Lung (tissue), 12 donors: ENCODE measurements around the gene XYLT1. TPM values are rescaled to one million over a fixed set of nuclear protein-coding genes. Genes with fewer than 3 reads are reported as not detected.
"Not testable (repeated sequence)": the region's sequence is repeated elsewhere in the genome, so short reads cannot be mapped to it uniquely, and the experiment has no call there.

Source experiments
- ATAC-seq: fragments of 200-7000 bp; cut with Tn5 transposase; one replicate; pipeline ENCODE4 v1.9.1; 2020; ENCODE audit warnings: moderate number of reproducible peaks; ENCODE audit not compliant: insufficient read depth, low FRiP score
- DNase-seq, 3 donors: peaks; one replicate each; pipeline ENCODE4 v3.0.0-alpha.2; 2013 to 2017
- H3K27ac ChIP-seq, 2 donors: one replicate each; pipeline ENCODE4 v1.5.1; 2013; ENCODE audit warnings: mild to moderate bottlenecking in 2 of 2, moderate library complexity in 2 of 2, control low read depth in 1 of 2, inconsistent platforms in 1 of 2, low read depth in 1 of 2, low read length in 1 of 2
- H3K27me3 ChIP-seq, 3 donors: one replicate each; pipeline ENCODE4 v1.5.1; 2013; ENCODE audit warnings: low read length in 2 of 3; ENCODE audit not compliant: control insufficient read depth in 3 of 3, insufficient read depth in 3 of 3
- H3K36me3 ChIP-seq, 4 donors: one replicate each; pipeline ENCODE4 v1.5.1; 2013; ENCODE audit warnings: low read length in 4 of 4, mild to moderate bottlenecking in 1 of 4, moderate library complexity in 1 of 4; ENCODE audit not compliant: control insufficient read depth in 4 of 4, insufficient read depth in 4 of 4
- H3K4me1 ChIP-seq, 5 donors: one replicate each; pipeline ENCODE4 v1.5.1; 2013; ENCODE audit warnings: low read length in 5 of 5, mild to moderate bottlenecking in 2 of 5, moderate library complexity in 1 of 5; ENCODE audit not compliant: control insufficient read depth in 5 of 5, insufficient read depth in 5 of 5
- H3K4me3 ChIP-seq: one replicate; pipeline ENCODE4 v1.5.1; 2013; ENCODE audit warnings: mild to moderate bottlenecking, control low read depth, moderate library complexity
- H3K9ac ChIP-seq, 2 donors: one replicate each; pipeline ENCODE4 v1.5.1; 2013; ENCODE audit warnings: low read length in 2 of 2, control low read depth in 1 of 2; ENCODE audit not compliant: insufficient read depth in 1 of 2
- H3K9me3 ChIP-seq, 4 donors: one replicate each; pipeline ENCODE4 v1.5.1; 2013; ENCODE audit warnings: low read length in 3 of 4, mild to moderate bottlenecking in 1 of 4, moderate library complexity in 1 of 4; ENCODE audit not compliant: control insufficient read depth in 4 of 4, insufficient read depth in 3 of 4
- CTCF ChIP-seq: IDR thresholded peaks from 2 replicates; pipeline ENCODE4 v1.5.1; 2012; ENCODE audit warnings: mild to moderate bottlenecking; ENCODE audit errors: control extremely low read depth, extremely low read depth
- WGBS, 2 donors: extraction: QIAGEN DNeasy Blood & Tissue Kit; methylation state at CpG; one replicate each; pipeline ENCODE4 v1.1.7; 2013; 5-methylcytosine and 5-hydroxymethylcytosine counted together
- polyA plus RNA-seq, 2 donors: library from polyadenylated mRNA; stranded (reverse); fragments of 200-250 nt; gene quantifications; one replicate each; pipeline ENCODE4 v1.2.1, GENCODE V29; 2013
- total RNA-seq, 2 donors: library from RNA; depleted of rRNA in 1 of 2; stranded (reverse); fragments of >200 nt in 1 of 2; gene quantifications; one replicate each; pipeline ENCODE4 v1.2.1, GENCODE V29; 2014 to 2021
- donor health status: control.
- donor health status: control.
- donor health status: Bipolar disorder and iron deficiency.
- donor health status: healthy.
- donor health status: DM: yes; HTN: yes; CAD: no.

The XYLT1 gene
- total and polyA plus RNA-seq, 4 donors: 1.4 to 11.5 (median 6.9) TPM

- DNase-seq: no peak
- 91 to 93% methylated on average over 8 of the region's 8 CpGs for WGBS, 2 donors
- no peak overlapping the region for H3K27ac ChIP-seq
Observed at GRCh38 chr16:17336530-17336900, 134.2 kb downstream of the XYLT1 start.

GRCh38 chr16:17335826-17336529 is 134.8 kb downstream of the XYLT1 start:
- peaks cover 0 to 6% (median 0%) of the 10 kb centered on the region in 5 donors for H3K4me1 ChIP-seq
- peak overlapping the region in 1 of 2 donors; percentile 11 for H3K27ac ChIP-seq
- H3K9ac ChIP-seq: no peak overlapping the region
- no peaks in the 10 kb centered on the region for H3K27me3 ChIP-seq
- TF ChIP-seq CTCF: no peak
- WGBS, 2 donors: 58 to 74% methylated on average over 11 of the region's 11 CpGs
- no peak for DNase-seq
- ATAC-seq: no peak
- H3K4me3 ChIP-seq: no peak overlapping the region
- H3K9me3 ChIP-seq: no peaks in the 10 kb centered on the region
- no peaks in the 10 kb centered on the region for H3K36me3 ChIP-seq

More at GRCh38 chr16:17336530-17336900, 134.2 kb downstream of the XYLT1 start:
- H3K36me3 ChIP-seq: no peaks in the 10 kb centered on the region
- H3K4me1 ChIP-seq: peaks cover 0 to 6% (median 0%) of the 10 kb centered on the region in 5 donors
- no peaks in the 10 kb centered on the region for H3K9me3 ChIP-seq
- TF ChIP-seq CTCF: no peak
- H3K4me3 ChIP-seq: no peak overlapping the region
- H3K27me3 ChIP-seq: no peaks in the 10 kb centered on the region
- ATAC-seq: no peak
- no peak overlapping the region for H3K9ac ChIP-seq

DNA sequence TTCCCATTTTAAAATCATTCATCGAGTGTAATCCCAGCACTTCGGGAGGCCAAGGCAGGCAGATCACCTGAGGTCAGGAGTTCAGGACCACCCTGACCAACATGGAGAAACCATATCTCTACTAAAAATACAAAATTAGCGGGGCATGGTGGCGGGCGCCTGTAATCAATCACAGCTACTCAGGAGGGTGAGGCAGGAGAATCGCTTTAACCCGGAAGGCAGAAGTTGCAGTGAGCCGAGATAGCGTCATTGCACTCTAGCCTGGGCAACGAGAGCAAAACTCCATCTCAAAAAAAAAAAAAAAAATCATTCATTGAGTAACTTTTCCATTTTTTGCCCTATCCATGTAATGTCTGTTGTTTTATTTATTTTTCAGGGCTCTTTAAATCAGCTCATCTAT is 135.4 kb downstream of the XYLT1 start:
- not testable (repeated sequence) for H3K27ac ChIP-seq, H3K4me1 ChIP-seq, H3K27me3 ChIP-seq, H3K36me3 ChIP-seq, ATAC-seq, H3K4me3 ChIP-seq, DNase-seq, H3K9me3 ChIP-seq, H3K9ac ChIP-seq
- 76 to 80% methylated on average over 10 of the region's 10 CpGs for WGBS, 2 donors

DNA sequence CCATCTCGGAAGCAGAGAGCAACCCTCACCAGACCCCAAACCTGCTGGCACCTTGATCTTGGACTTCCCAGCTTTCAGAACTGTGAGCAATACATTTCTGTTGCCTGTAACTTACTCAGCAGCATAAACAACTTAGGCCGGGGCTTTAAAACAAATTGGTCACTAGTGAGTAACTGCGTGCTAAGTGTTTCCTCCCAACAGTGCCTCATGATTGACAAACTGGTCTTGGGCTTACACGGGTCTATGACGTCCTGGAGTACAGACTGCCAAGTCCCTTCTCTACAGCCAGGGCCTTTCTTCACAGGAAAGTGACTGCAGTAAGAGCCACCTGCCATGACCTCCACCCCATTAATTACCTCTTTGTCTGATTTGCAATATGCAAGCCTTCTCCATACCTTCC is 136.7 kb downstream of the XYLT1 start:
- no peak for DNase-seq
- Histone ChIP-seq H3K4me1 (peaks cover 0 to 9% (median 2%) of the 10 kb centered on the region in 5 donors), H3K4me3 (no peak overlapping the region), H3K27me3 (no peaks in the 10 kb centered on the region), H3K27ac (peak overlapping the region in 1 of 2 donors; percentile 34), H3K36me3 (no peaks in the 10 kb centered on the region), H3K9me3 (no peaks in the 10 kb centered on the region), H3K9ac (no peak overlapping the region)
- ATAC-seq: no peak
- 54 to 65% methylated on average over 5 of the region's 5 CpGs for WGBS, 2 donors
- TF ChIP-seq CTCF: no peak
